Measurements from ENCODE around the gene MMP2.
A peak's percentile ranks its signal among the peaks of the same experiment; 100 is the strongest.

MMP2 gene

GRCh38 chr16:55508271-55508921 lies 29.4 kb downstream of the MMP2 start:
- peak overlapping the region; percentile 70 for H3K4me3 ChIP-seq (ENCODE audit: low read length)
- no peak overlapping the region for H3K27ac ChIP-seq (ENCODE audit: low read length)
- H3K9ac ChIP-seq (ENCODE audit: low read length): no peak overlapping the region
- H3K27me3 ChIP-seq (ENCODE audit: control insufficient read depth, insufficient read depth, low read length): peaks cover 12% of the 10 kb centered on the region
- peaks cover 8% of the 10 kb centered on the region for H3K9me3 ChIP-seq (ENCODE audit: control insufficient read depth, low read depth, low read length)
- peaks cover 3% of the 10 kb centered on the region for H3K36me3 ChIP-seq (ENCODE audit: control insufficient read depth, low read depth, low read length)
- H3K4me1 ChIP-seq (ENCODE audit: control insufficient read depth, low read depth, low read length): peaks cover 6% of the 10 kb centered on the region

- Histone ChIP-seq H3K36me3 (ENCODE audit: control insufficient read depth, low read depth, low read length) (no peaks in the 10 kb centered on the region), H3K27me3 (ENCODE audit: control insufficient read depth, insufficient read depth, low read length) (peaks cover 12% of the 10 kb centered on the region), H3K9me3 (ENCODE audit: control insufficient read depth, low read depth, low read length) (peaks cover 8% of the 10 kb centered on the region), H3K9ac (ENCODE audit: low read length) (peak within 1 kb of the TSS; percentile 47), H3K27ac (ENCODE audit: low read length) (no peak within 1 kb of the TSS), H3K4me1 (ENCODE audit: control insufficient read depth, low read depth, low read length) (peaks cover 6% of the 10 kb centered on the region), H3K4me3 (ENCODE audit: low read length) (peak within 1 kb of the TSS; percentile 70)
Observed at GRCh38 chr16:55508941-55509931, 30.2 kb downstream of the MMP2 start, which contains the start of gene LPCAT2. Gene LPCAT2, plus strand, starts transcription at chr16:55509072. Its CDS starts 110 bp downstream, at chr16:55509182.

DNA sequence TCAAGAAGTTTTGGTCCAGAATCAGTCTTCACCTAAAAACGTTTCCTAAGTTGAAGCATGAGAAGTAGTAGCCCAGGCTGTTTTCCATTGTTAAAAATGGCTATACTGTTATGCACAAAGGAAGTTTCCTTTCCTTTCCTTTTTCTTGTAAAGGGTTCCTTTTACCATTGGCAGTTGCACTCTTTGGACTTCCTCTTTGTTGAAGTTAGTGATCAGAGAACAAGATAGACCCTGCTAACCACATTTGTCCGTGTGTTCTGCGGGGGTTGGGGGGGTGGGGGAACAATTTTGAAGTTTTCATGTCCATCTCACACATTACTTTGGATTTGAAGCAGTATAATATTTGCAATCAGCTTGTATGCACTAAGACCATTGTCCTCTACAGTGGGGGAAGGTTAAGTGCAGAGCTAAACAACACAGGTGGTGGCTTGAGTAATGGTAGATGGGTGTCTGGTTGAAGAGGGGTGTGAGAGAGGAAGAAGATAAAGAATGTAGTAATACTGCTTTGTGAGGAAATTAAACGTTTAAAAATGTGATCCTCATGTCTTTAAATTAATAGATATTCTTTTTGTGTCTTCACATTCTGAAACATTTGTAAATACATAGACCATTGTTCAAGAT lies 31.3 kb downstream of the MMP2 start:
- Histone ChIP-seq H3K4me1 (ENCODE audit: control insufficient read depth, low read depth, low read length) (peaks cover 6% of the 10 kb centered on the region), H3K9ac (ENCODE audit: low read length) (no peak overlapping the region), H3K27ac (ENCODE audit: low read length) (no peak overlapping the region), H3K9me3 (ENCODE audit: control insufficient read depth, low read depth, low read length) (peaks cover 8% of the 10 kb centered on the region), H3K4me3 (ENCODE audit: low read length) (peak overlapping the region; percentile 70), H3K27me3 (ENCODE audit: control insufficient read depth, insufficient read depth, low read length) (peaks cover 12% of the 10 kb centered on the region), H3K36me3 (ENCODE audit: control insufficient read depth, low read depth, low read length) (no peaks in the 10 kb centered on the region)

DNA sequence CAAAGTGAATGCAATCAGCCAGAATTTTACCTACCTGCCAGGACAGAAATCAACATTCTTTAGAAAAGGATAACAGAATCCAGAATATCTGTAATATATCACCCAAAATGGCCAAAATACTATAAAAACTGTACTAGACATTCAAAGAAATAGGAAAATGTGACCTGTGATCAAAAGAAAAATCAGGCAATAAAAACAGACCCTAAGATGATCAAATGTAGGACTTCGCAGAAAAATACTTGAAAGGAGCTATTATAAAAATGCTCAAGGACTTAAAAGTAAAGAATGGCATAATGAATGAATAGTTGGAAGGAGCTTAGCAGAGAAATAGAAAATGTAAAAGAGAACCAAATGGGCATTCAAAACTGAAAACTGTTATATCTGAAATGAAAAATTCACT lies 33.9 kb downstream of the MMP2 start:
- Histone ChIP-seq H3K4me3 (ENCODE audit: low read length) (no peak overlapping the region), H3K27me3 (ENCODE audit: control insufficient read depth, insufficient read depth, low read length) (peaks cover 12% of the 10 kb centered on the region), H3K9me3 (ENCODE audit: control insufficient read depth, low read depth, low read length) (peaks cover 8% of the 10 kb centered on the region), H3K27ac (ENCODE audit: low read length) (no peak overlapping the region), H3K4me1 (ENCODE audit: control insufficient read depth, low read depth, low read length) (peaks cover 6% of the 10 kb centered on the region), H3K9ac (ENCODE audit: low read length) (no peak overlapping the region), H3K36me3 (ENCODE audit: control insufficient read depth, low read depth, low read length) (no peaks in the 10 kb centered on the region)

- Histone ChIP-seq H3K4me3 (ENCODE audit: low read length) (no peak overlapping the region), H3K9me3 (ENCODE audit: control insufficient read depth, low read depth, low read length) (peaks cover 8% of the 10 kb centered on the region), H3K9ac (ENCODE audit: low read length) (no peak overlapping the region), H3K36me3 (ENCODE audit: control insufficient read depth, low read depth, low read length) (no peaks in the 10 kb centered on the region), H3K27ac (ENCODE audit: low read length) (no peak overlapping the region), H3K27me3 (ENCODE audit: control insufficient read depth, insufficient read depth, low read length) (peaks cover 12% of the 10 kb centered on the region), H3K4me1 (ENCODE audit: control insufficient read depth, low read depth, low read length) (peaks cover 6% of the 10 kb centered on the region)
Observed at GRCh38 chr16:55513616-55514015, 34.6 kb downstream of the MMP2 start.

GRCh38 chr16:55515111-55515510 lies 36.1 kb downstream of the MMP2 start:
- Histone ChIP-seq H3K4me1 (ENCODE audit: control insufficient read depth, low read depth, low read length) (peaks cover under 1% of the 10 kb centered on the region), H3K4me3 (ENCODE audit: low read length) (no peak overlapping the region), H3K9me3 (ENCODE audit: control insufficient read depth, low read depth, low read length) (peaks cover 8% of the 10 kb centered on the region), H3K36me3 (ENCODE audit: control insufficient read depth, low read depth, low read length) (no peaks in the 10 kb centered on the region), H3K9ac (ENCODE audit: low read length) (no peak overlapping the region), H3K27ac (ENCODE audit: low read length) (no peak overlapping the region), H3K27me3 (ENCODE audit: control insufficient read depth, insufficient read depth, low read length) (peaks cover 5% of the 10 kb centered on the region)

DNA sequence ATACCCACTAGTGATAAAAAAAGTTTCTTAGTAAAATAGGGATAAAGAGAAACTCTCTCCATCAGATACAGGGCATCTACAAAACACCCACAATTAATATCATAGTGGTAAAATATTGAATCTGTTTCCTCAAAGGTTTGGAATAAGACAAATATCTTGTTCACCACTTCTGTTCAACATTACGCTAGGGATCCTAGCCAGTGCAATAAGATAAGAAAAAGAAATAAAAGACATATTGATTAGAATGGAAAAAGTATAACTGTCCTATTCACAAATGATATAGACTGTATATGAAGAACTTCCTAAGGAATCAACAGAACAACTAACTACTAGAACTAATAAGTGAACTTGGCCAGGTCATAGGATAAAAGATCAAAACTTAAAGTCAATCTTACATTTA lies 42.8 kb downstream of the MMP2 start:
- H3K9me3 ChIP-seq (ENCODE audit: control insufficient read depth, low read depth, low read length): peaks cover 13% of the 10 kb centered on the region
- no peaks in the 10 kb centered on the region for H3K4me1 ChIP-seq (ENCODE audit: control insufficient read depth, low read depth, low read length)
- H3K27me3 ChIP-seq (ENCODE audit: control insufficient read depth, insufficient read depth, low read length): no peaks in the 10 kb centered on the region
- no peaks in the 10 kb centered on the region for H3K36me3 ChIP-seq (ENCODE audit: control insufficient read depth, low read depth, low read length)
- H3K4me3 ChIP-seq (ENCODE audit: low read length): no peak overlapping the region
- H3K27ac ChIP-seq (ENCODE audit: low read length): no peak overlapping the region
- no peak overlapping the region for H3K9ac ChIP-seq (ENCODE audit: low read length)

DNA sequence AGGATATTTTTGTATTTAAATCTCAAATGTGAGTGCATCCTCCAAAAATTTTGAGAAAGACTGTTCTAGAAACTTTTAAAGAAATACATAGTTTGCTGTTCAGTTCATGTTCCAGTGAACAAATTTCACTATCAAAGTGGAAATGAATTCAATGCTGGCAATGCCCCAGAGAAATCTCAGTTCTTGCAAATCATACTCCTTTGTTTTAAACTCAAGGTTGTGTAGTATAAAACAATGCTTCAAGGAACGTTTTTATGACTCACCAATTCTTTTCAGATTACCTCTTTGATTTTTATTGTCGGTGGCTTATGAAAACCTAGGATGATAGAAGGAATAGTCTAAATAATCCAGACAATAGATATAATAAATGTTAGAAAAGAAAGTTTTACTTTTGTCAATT lies 47.4 kb downstream of the MMP2 start:
- Histone ChIP-seq H3K36me3 (ENCODE audit: control insufficient read depth, low read depth, low read length) (no peaks in the 10 kb centered on the region), H3K27ac (ENCODE audit: low read length) (no peak overlapping the region), H3K4me1 (ENCODE audit: control insufficient read depth, low read depth, low read length) (no peaks in the 10 kb centered on the region), H3K9me3 (ENCODE audit: control insufficient read depth, low read depth, low read length) (peaks cover 7% of the 10 kb centered on the region), H3K27me3 (ENCODE audit: control insufficient read depth, insufficient read depth, low read length) (no peaks in the 10 kb centered on the region), H3K9ac (ENCODE audit: low read length) (no peak overlapping the region), H3K4me3 (ENCODE audit: low read length) (no peak overlapping the region)

- no peak overlapping the region for H3K4me3 ChIP-seq (ENCODE audit: low read length)
- no peaks in the 10 kb centered on the region for H3K27me3 ChIP-seq (ENCODE audit: control insufficient read depth, insufficient read depth, low read length)
- H3K9ac ChIP-seq (ENCODE audit: low read length): no peak overlapping the region
- no peaks in the 10 kb centered on the region for H3K9me3 ChIP-seq (ENCODE audit: control insufficient read depth, low read depth, low read length)
- H3K27ac ChIP-seq (ENCODE audit: low read length): no peak overlapping the region
- no peaks in the 10 kb centered on the region for H3K4me1 ChIP-seq (ENCODE audit: control insufficient read depth, low read depth, low read length)
- no peaks in the 10 kb centered on the region for H3K36me3 ChIP-seq (ENCODE audit: control insufficient read depth, low read depth, low read length)
Observed at GRCh38 chr16:55527885-55528284, 48.9 kb downstream of the MMP2 start.

GRCh38 chr16:55529018-55529417 lies 50.0 kb downstream of the MMP2 start:
- Histone ChIP-seq H3K9me3 (ENCODE audit: control insufficient read depth, low read depth, low read length) (no peaks in the 10 kb centered on the region), H3K4me3 (ENCODE audit: low read length) (no peak overlapping the region), H3K27ac (ENCODE audit: low read length) (no peak overlapping the region), H3K9ac (ENCODE audit: low read length) (no peak overlapping the region), H3K4me1 (ENCODE audit: control insufficient read depth, low read depth, low read length) (no peaks in the 10 kb centered on the region), H3K27me3 (ENCODE audit: control insufficient read depth, insufficient read depth, low read length) (no peaks in the 10 kb centered on the region), H3K36me3 (ENCODE audit: control insufficient read depth, low read depth, low read length) (no peaks in the 10 kb centered on the region)

- Histone ChIP-seq H3K27ac (ENCODE audit: low read length) (no peak overlapping the region), H3K9ac (ENCODE audit: low read length) (no peak overlapping the region), H3K36me3 (ENCODE audit: control insufficient read depth, low read depth, low read length) (no peaks in the 10 kb centered on the region), H3K4me1 (ENCODE audit: control insufficient read depth, low read depth, low read length) (no peaks in the 10 kb centered on the region), H3K27me3 (ENCODE audit: control insufficient read depth, insufficient read depth, low read length) (no peaks in the 10 kb centered on the region), H3K4me3 (ENCODE audit: low read length) (no peak overlapping the region), H3K9me3 (ENCODE audit: control insufficient read depth, low read depth, low read length) (no peaks in the 10 kb centered on the region)
Observed at GRCh38 chr16:55530316-55530856, 51.4 kb downstream of the MMP2 start.

Data from iPS-18a (cell line).